GM23248 (cell line): ENCODE measurements around the gene CPED1.

ENCODE experiments used
- EZH2 ChIP-seq: fragments of 200-600 bp; sonication (generic); IDR thresholded peaks from 2 replicates; pipeline ENCODE4 v1.6.1; 2018; ENCODE audit warnings: antibody characterized with exemption, mild to moderate bottlenecking; ENCODE audit not compliant: insufficient read depth, poor library complexity, severe bottlenecking
- EZH2phosphoT487 ChIP-seq: fragments of 200-600 bp; sonication (generic); IDR thresholded peaks from 2 replicates; pipeline ENCODE4 v1.6.1; 2018; ENCODE audit warnings: antibody characterized with exemption, moderate library complexity, mild to moderate bottlenecking, low read depth; ENCODE audit not compliant: insufficient read depth

GRCh38 chr7:121342631-121343030 lies 354.1 kb downstream of the CPED1 start:
- TF ChIP-seq EZH2 (no peak), EZH2phosphoT487 (no peak)
